MV-4-11 (cell line): ENCODE data around the gene ONECUT2.
"Not testable (repeated sequence)": the region's sequence is repeated elsewhere in the genome, so short reads cannot be mapped to it uniquely, and the experiment has no call there.

Experiments used
- DNase-seq: peaks from one replicate; lab custom pipeline; 2025; lab: John Stamatoyannopoulos, UW

The ONECUT2 gene

GRCh38 chr18:57434536-57435494 lies at the start of gene ONECUT2:
Gene ONECUT2 (plus strand): TSS chr18:57435374. CDS start chr18:57435717, 343 bp downstream.
- DNase-seq: peak; percentile 90

GRCh38 chr18:57389271-57389670 lies 45.9 kb upstream of the ONECUT2 start:
- no peak for DNase-seq

GRCh38 chr18:57390044-57390443 lies 45.1 kb upstream of the ONECUT2 start:
- DNase-seq: no peak

GRCh38 chr18:57394749-57395148 lies 40.4 kb upstream of the ONECUT2 start:
- not testable (repeated sequence) for DNase-seq

- DNase-seq: not testable (repeated sequence)
These were observed 38.3 kb upstream of the ONECUT2 start for GRCh38 chr18:57396831-57397230.

GRCh38 chr18:57397440-57398132 lies 37.6 kb upstream of the ONECUT2 start:
- DNase-seq: peak; percentile 64

GRCh38 chr18:57404345-57404744 lies 30.8 kb upstream of the ONECUT2 start:
- no peak for DNase-seq

- DNase-seq: no peak
These were observed 25.5 kb upstream of the ONECUT2 start for GRCh38 chr18:57409650-57410049.

- DNase-seq: no peak
These were observed 24.4 kb upstream of the ONECUT2 start for GRCh38 chr18:57410749-57411148.

- no peak for DNase-seq
These were observed 18.6 kb upstream of the ONECUT2 start for GRCh38 chr18:57416542-57416941.

GRCh38 chr18:57422313-57422872 lies 12.8 kb upstream of the ONECUT2 start:
- no peak for DNase-seq

GRCh38 chr18:57423821-57424220 lies 11.4 kb upstream of the ONECUT2 start:
- no peak for DNase-seq

- no peak for DNase-seq
These were observed 10.1 kb upstream of the ONECUT2 start for GRCh38 chr18:57425096-57425495.

- peak; percentile 23 for DNase-seq
These were observed 9.0 kb upstream of the ONECUT2 start for GRCh38 chr18:57426187-57426586.

GRCh38 chr18:57427429-57428201 lies 7.6 kb upstream of the ONECUT2 start:
- DNase-seq: no peak

- DNase-seq: no peak
These were observed 6.7 kb upstream of the ONECUT2 start for GRCh38 chr18:57428221-57429150.

- no peak for DNase-seq
These were observed 5.8 kb upstream of the ONECUT2 start for GRCh38 chr18:57429167-57430078.

- no peak for DNase-seq
These were observed 4.8 kb upstream of the ONECUT2 start for GRCh38 chr18:57430079-57431001.

GRCh38 chr18:57431002-57431382 lies 4.2 kb upstream of the ONECUT2 start:
- no peak for DNase-seq
